Astrocyte (in vitro differentiated cells and primary cell): ENCODE results near the gene CDH13. TPM values are rescaled to one million over a fixed set of nuclear protein-coding genes. Genes with fewer than 3 reads are reported as not detected.

ENCODE experiments used
- DNase-seq: peaks from one replicate; pipeline ENCODE4 v3.0.0-alpha.2; 2010; ENCODE audit warnings: low read depth
- FAIRE-seq: peaks from 2 replicates; lab custom pipeline; 2011; peaks lifted over from hg19 to GRCh38; lab: Jason Lieb, UNC
- H2AFZ ChIP-seq: 2 replicates; pipeline ENCODE4 v1.6.0; 2012; ENCODE audit warnings: low read depth, low read length, inconsistent platforms
- H3K27ac ChIP-seq: 2 replicates; pipeline ENCODE4 v1.5.1; 2011; ENCODE audit warnings: low read depth, low read length, inconsistent platforms
- H3K27me3 ChIP-seq: 2 replicates; pipeline ENCODE4 v1.6.0; 2011; ENCODE audit warnings: low read length, inconsistent platforms; ENCODE audit not compliant: insufficient read depth
- H3K36me3 ChIP-seq: 2 replicates; pipeline ENCODE4 v1.5.1; 2011; ENCODE audit warnings: low read length, inconsistent platforms; ENCODE audit not compliant: insufficient read depth
- H3K4me1 ChIP-seq: 2 replicates; pipeline ENCODE4 v1.5.1; 2011; ENCODE audit warnings: low read length, inconsistent platforms; ENCODE audit not compliant: insufficient read depth
- H3K4me2 ChIP-seq: 2 replicates; pipeline ENCODE4 v1.6.0; 2012; ENCODE audit warnings: low read length, inconsistent platforms
- H3K4me3 ChIP-seq: 2 replicates; pipeline ENCODE4 v1.5.1; 2011; ENCODE audit warnings: low read depth, mild to moderate bottlenecking, low read length, inconsistent platforms; ENCODE audit not compliant: insufficient read depth
- H3K79me2 ChIP-seq: 2 replicates; pipeline ENCODE4 v1.6.0; 2012; ENCODE audit warnings: mild to moderate bottlenecking, low read length, inconsistent platforms; ENCODE audit not compliant: insufficient read depth
- H3K9ac ChIP-seq: 2 replicates; pipeline ENCODE4 v1.6.0; 2012; ENCODE audit warnings: mild to moderate bottlenecking, low read length, inconsistent platforms
- H3K9me3 ChIP-seq: 2 replicates; pipeline ENCODE4 v1.5.1; 2012; ENCODE audit warnings: low read depth, mild to moderate bottlenecking, low read length, inconsistent platforms; ENCODE audit not compliant: insufficient read depth
- H4K20me1 ChIP-seq: 2 replicates; pipeline ENCODE4 v1.6.0; 2012; ENCODE audit warnings: low read length, inconsistent platforms; ENCODE audit not compliant: insufficient read depth
- H3K27ac Mint-ChIP-seq: one replicate; pipeline ENCODE4 v1.8.0; 2021; ENCODE audit warnings: mild to moderate bottlenecking, mixed read lengths; ENCODE audit not compliant: unreplicated experiment
- H3K27me3 Mint-ChIP-seq: one replicate; pipeline ENCODE4 v1.8.0; 2021; ENCODE audit warnings: low read depth, mixed read lengths; ENCODE audit not compliant: unreplicated experiment
- H3K36me3 Mint-ChIP-seq: one replicate; pipeline ENCODE4 v1.8.0; 2021; ENCODE audit warnings: low read depth, mixed read lengths; ENCODE audit not compliant: unreplicated experiment
- H3K4me1 Mint-ChIP-seq: one replicate; pipeline ENCODE4 v1.8.0; 2021; ENCODE audit warnings: low read depth, mixed read lengths; ENCODE audit not compliant: unreplicated experiment
- H3K4me3 Mint-ChIP-seq: one replicate; pipeline ENCODE4 v1.8.0; 2021; ENCODE audit warnings: mild to moderate bottlenecking, moderate library complexity, mixed read lengths; ENCODE audit not compliant: unreplicated experiment
- H3K9me3 Mint-ChIP-seq: one replicate; pipeline ENCODE4 v1.8.0; 2021; ENCODE audit warnings: mild to moderate bottlenecking, mixed read lengths; ENCODE audit not compliant: unreplicated experiment
- EZH2 ChIP-seq: IDR thresholded peaks from 2 replicates; pipeline ENCODE4 v1.6.1; 2012; ENCODE audit warnings: mild to moderate bottlenecking, low read length, inconsistent platforms; ENCODE audit not compliant: insufficient read depth
- total RNA-seq: library from RNA; stranded (reverse); gene quantifications from 2 replicates; pipeline ENCODE4 v1.2.1, GENCODE V29; 2021
- TF ChIP-seq, protein P1 (sequence below): IDR thresholded peaks from 2 replicates; pipeline ENCODE4 v1.5.1; 2011; ENCODE audit warnings: low read depth, mild to moderate bottlenecking, inconsistent platforms, low read length, moderate library complexity; ENCODE audit not compliant: insufficient read depth

The CDH13 gene
- total RNA-seq, 1 donor from 2014 or later = 41.7 TPM

DNA sequence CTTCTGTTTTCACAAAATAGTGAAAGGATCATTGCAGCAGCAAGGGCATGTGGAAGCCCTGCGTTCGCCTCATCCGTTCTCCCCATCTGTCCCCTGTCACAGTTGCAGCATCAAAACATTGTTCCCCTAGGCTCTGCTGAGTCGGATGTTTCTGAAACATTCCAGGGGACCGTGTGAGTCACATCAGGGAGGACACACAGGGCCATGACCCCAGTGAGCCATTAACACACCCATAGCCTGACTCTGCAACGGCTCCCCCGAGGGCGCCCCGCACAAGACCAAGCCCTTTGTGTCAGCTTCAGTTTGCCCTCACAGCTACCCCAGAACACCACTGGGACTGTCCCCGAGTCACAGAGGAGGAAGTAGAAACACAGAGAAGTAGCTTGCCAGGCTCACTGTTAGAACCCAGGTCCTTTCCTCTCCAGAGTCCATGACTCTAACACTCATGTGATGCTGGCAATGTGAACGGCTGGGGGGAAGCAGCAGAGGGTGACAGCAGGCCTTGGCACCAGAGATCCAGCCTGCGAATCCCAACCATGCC is 1117.7 kb downstream of the CDH13 start:
- H3K9ac ChIP-seq = no peak overlapping the region
- H3K27ac Mint-ChIP-seq = no peak overlapping the region
- H3K4me3 Mint-ChIP-seq = no peak overlapping the region
- H2AFZ ChIP-seq = no peak overlapping the region
- no peaks in the 10 kb centered on the region for H3K79me2 ChIP-seq
- FAIRE-seq = no peak
- H3K27ac ChIP-seq = no peak overlapping the region
- H3K36me3 ChIP-seq = no peaks in the 10 kb centered on the region
- peaks cover 12% of the 10 kb centered on the region for H3K9me3 Mint-ChIP-seq
- DNase-seq = no peak
- H3K4me3 ChIP-seq = no peak overlapping the region
- no peaks in the 10 kb centered on the region for H4K20me1 ChIP-seq
- no peak for TF ChIP-seq EZH2
- TF ChIP-seq, protein P1, sequence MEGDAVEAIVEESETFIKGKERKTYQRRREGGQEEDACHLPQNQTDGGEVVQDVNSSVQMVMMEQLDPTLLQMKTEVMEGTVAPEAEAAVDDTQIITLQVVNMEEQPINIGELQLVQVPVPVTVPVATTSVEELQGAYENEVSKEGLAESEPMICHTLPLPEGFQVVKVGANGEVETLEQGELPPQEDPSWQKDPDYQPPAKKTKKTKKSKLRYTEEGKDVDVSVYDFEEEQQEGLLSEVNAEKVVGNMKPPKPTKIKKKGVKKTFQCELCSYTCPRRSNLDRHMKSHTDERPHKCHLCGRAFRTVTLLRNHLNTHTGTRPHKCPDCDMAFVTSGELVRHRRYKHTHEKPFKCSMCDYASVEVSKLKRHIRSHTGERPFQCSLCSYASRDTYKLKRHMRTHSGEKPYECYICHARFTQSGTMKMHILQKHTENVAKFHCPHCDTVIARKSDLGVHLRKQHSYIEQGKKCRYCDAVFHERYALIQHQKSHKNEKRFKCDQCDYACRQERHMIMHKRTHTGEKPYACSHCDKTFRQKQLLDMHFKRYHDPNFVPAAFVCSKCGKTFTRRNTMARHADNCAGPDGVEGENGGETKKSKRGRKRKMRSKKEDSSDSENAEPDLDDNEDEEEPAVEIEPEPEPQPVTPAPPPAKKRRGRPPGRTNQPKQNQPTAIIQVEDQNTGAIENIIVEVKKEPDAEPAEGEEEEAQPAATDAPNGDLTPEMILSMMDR = no peak
- no peaks in the 10 kb centered on the region for H3K27me3 ChIP-seq
- H3K36me3 Mint-ChIP-seq = peaks cover 2% of the 10 kb centered on the region
- peaks cover 19% of the 10 kb centered on the region for H3K27me3 Mint-ChIP-seq
- H3K9me3 ChIP-seq = no peaks in the 10 kb centered on the region
- H3K4me1 ChIP-seq = peaks cover 3% of the 10 kb centered on the region
- H3K4me1 Mint-ChIP-seq = peaks cover 7% of the 10 kb centered on the region
- peak overlapping the region; percentile 26 for H3K4me2 ChIP-seq

DNA sequence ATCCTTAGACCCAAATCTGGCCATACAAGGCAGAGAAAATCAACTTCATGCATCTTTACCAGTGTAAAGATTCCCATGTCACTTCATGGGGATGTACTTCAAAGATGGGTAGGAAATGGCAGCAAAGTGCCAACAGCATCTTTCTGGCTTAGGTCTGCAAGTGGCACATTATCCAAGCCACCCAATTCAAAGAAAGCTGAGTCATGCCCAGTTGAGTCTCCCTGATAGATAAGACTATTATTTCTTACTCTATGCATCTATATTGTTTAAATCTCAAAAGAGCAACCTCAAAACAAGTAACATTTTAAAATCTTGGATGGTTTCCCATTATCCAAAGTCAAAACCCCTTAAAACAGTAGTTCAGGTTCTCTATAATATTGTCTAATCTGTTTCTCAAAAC is 1119.8 kb downstream of the CDH13 start:
- Mint-ChIP-seq H3K4me3 (no peak overlapping the region), H3K9me3 (peaks cover 13% of the 10 kb centered on the region), H3K36me3 (peaks cover 2% of the 10 kb centered on the region), H3K27me3 (peaks cover 16% of the 10 kb centered on the region), H3K27ac (no peak overlapping the region), H3K4me1 (peaks cover 7% of the 10 kb centered on the region)
- H3K4me2 ChIP-seq = no peak overlapping the region
- no peak overlapping the region for H3K4me3 ChIP-seq
- no peak overlapping the region for H3K9ac ChIP-seq
- no peak for FAIRE-seq
- no peaks in the 10 kb centered on the region for H4K20me1 ChIP-seq
- no peaks in the 10 kb centered on the region for H3K27me3 ChIP-seq
- TF ChIP-seq, protein P1 = no peak
- TF ChIP-seq EZH2 = no peak
- no peak overlapping the region for H2AFZ ChIP-seq
- DNase-seq = no peak
- no peaks in the 10 kb centered on the region for H3K79me2 ChIP-seq
- H3K36me3 ChIP-seq = no peaks in the 10 kb centered on the region
- H3K27ac ChIP-seq = no peak overlapping the region
- peaks cover 3% of the 10 kb centered on the region for H3K4me1 ChIP-seq
- no peaks in the 10 kb centered on the region for H3K9me3 ChIP-seq

DNA sequence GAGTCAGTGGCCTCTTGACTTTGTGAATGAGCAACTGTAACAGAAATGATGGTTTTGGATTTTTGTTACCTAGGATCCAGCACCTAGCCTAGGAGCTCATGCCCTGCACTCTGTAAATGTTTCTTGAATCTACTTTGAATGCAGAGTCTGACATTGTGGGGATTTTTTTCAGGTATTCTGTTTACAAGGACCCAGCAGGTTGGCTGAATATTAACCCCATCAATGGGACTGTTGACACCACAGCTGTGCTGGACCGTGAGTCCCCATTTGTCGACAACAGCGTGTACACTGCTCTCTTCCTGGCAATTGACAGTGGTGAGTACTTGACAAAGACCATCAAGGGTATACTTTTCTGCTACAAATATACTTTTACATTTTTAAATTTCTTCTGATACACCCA is 1121.2 kb downstream of the CDH13 start:
- Histone ChIP-seq H3K9me3 (no peaks in the 10 kb centered on the region), H3K27me3 (no peaks in the 10 kb centered on the region), H3K36me3 (no peaks in the 10 kb centered on the region), H3K27ac (no peak overlapping the region), H3K4me3 (no peak overlapping the region), H3K4me1 (peaks cover 3% of the 10 kb centered on the region), H3K4me2 (no peak overlapping the region), H3K79me2 (no peaks in the 10 kb centered on the region), H4K20me1 (no peaks in the 10 kb centered on the region), H3K9ac (no peak overlapping the region), H2AFZ (no peak overlapping the region)
- peaks cover 7% of the 10 kb centered on the region for H3K4me1 Mint-ChIP-seq
- peaks cover 13% of the 10 kb centered on the region for H3K9me3 Mint-ChIP-seq
- TF ChIP-seq, protein P1 = no peak
- TF ChIP-seq EZH2 = no peak
- FAIRE-seq (no peak), DNase-seq (no peak)
- H3K27ac Mint-ChIP-seq = no peak overlapping the region
- peaks cover 20% of the 10 kb centered on the region for H3K27me3 Mint-ChIP-seq
- H3K36me3 Mint-ChIP-seq = peaks cover 2% of the 10 kb centered on the region
- no peak overlapping the region for H3K4me3 Mint-ChIP-seq
